IPS DF 6.9 (cell line): ENCODE results near the gene P2RY2.

ENCODE experiments used
- DNase-seq: peaks from one replicate; pipeline ENCODE4 v3.0.0-alpha.2; 2013; ENCODE audit warnings: low read depth, low spot score
- H3K27ac ChIP-seq: one replicate; pipeline ENCODE4 v1.5.1; 2013; ENCODE audit warnings: low read length, control low read depth
- H3K27me3 ChIP-seq: 2 replicates; pipeline ENCODE4 v1.6.1; 2013; ENCODE audit warnings: mild to moderate bottlenecking, low read length; ENCODE audit not compliant: control insufficient read depth, insufficient read depth
- H3K36me3 ChIP-seq: 2 replicates; pipeline ENCODE4 v1.6.1; 2013; ENCODE audit warnings: low read length; ENCODE audit not compliant: control insufficient read depth, insufficient read depth
- H3K4me1 ChIP-seq: 2 replicates; pipeline ENCODE4 v1.6.1; 2013; ENCODE audit warnings: low read length; ENCODE audit not compliant: control insufficient read depth, insufficient read depth
- H3K4me3 ChIP-seq: 2 replicates; pipeline ENCODE4 v1.5.1; 2013; ENCODE audit warnings: mild to moderate bottlenecking, low read length
- H3K9me3 ChIP-seq: 2 replicates; pipeline ENCODE4 v1.6.1; 2013; ENCODE audit warnings: low read length, inconsistent platforms; ENCODE audit not compliant: control insufficient read depth, insufficient read depth
- WGBS: extraction: QIAGEN DNeasy Blood & Tissue Kit; methylation state at CpG from one replicate; pipeline ENCODE4 v1.1.7; 2013; ENCODE audit warnings: mixed read lengths, missing lambda C conversion rate; ENCODE audit not compliant: insufficient read length, insufficient coverage; 5-methylcytosine and 5-hydroxymethylcytosine counted together

The P2RY2 gene

DNA sequence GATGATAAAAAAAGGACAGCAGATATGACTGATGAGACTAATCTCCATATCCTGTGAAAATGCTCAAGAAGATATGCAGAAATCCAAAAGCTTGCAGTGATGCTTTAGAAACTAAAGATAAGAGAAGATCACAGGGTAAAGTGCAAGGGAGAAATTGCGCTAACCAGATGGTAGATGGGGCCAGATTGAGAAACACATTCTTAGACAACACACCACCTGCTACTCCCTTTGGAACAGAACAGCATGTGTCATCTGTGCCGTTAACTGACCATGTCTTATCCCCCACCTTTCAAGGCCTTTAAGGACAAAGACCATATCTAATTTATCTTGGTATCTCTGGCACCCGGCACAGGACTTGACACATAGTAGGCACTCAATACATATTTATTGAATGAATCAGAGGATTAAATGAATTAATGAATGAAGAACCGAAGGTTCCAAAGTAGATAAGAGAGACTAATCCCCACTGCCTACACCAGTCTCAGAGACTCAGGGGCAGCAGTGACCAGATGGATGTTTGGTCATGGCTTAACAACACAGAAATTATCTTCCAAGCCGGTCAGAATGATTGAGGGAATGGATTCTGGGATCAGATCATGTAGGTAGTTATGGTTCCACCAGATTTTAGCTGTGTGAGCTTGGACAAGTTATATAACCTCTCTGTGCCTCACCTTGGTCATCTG is 12.3 kb upstream of the P2RY2 start:
- no peak for DNase-seq
- no peak overlapping the region for H3K27ac ChIP-seq

GRCh38 chr11:73206801-73207200 is 11.3 kb upstream of the P2RY2 start:
- no peaks in the 10 kb centered on the region for H3K27me3 ChIP-seq
- no peaks in the 10 kb centered on the region for H3K36me3 ChIP-seq
- H3K27ac ChIP-seq, result no peak overlapping the region
- WGBS, result no CpG with 5 or more reads among the region's 2 CpGs
- no peak for DNase-seq
- no peaks in the 10 kb centered on the region for H3K4me1 ChIP-seq
- H3K9me3 ChIP-seq, result no peaks in the 10 kb centered on the region
- H3K4me3 ChIP-seq, result no peak overlapping the region

More for the DNA sequence above, 12.3 kb upstream of the P2RY2 start:
- Histone ChIP-seq H3K27me3 (no peaks in the 10 kb centered on the region), H3K4me3 (no peak overlapping the region), H3K36me3 (no peaks in the 10 kb centered on the region), H3K4me1 (peaks cover 4% of the 10 kb centered on the region), H3K9me3 (no peaks in the 10 kb centered on the region)
- WGBS, result no CpG with 5 or more reads among the region's 5 CpGs

DNA sequence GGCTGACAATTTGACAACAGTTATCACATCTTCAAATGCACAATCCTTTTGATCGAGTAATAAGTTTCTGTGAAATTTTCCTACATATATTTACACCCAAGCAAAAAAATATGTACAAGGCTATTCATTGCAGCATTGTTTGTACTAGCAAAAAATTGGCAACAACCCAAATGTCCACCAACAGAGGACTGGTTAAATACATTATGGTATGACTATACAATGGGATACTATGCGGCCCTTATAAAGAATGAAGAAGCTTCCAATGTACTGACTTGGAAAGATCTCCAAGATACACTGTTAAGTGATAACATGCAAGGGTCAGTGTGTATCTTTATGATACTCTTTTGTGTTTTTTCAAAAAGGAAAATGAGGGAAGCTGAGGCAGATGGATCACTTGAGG is 8.2 kb upstream of the P2RY2 start:
- no peaks in the 10 kb centered on the region for H3K27me3 ChIP-seq
- no peak for DNase-seq
- no peak overlapping the region for H3K4me3 ChIP-seq
- no peaks in the 10 kb centered on the region for H3K36me3 ChIP-seq
- WGBS, result no CpG with 5 or more reads among the region's 2 CpGs
- no peak overlapping the region for H3K27ac ChIP-seq
- H3K9me3 ChIP-seq, result no peaks in the 10 kb centered on the region
- no peaks in the 10 kb centered on the region for H3K4me1 ChIP-seq

- Histone ChIP-seq H3K4me1 (no peaks in the 10 kb centered on the region), H3K36me3 (no peaks in the 10 kb centered on the region), H3K27ac (no peak overlapping the region), H3K9me3 (no peaks in the 10 kb centered on the region), H3K27me3 (no peaks in the 10 kb centered on the region), H3K4me3 (no peak overlapping the region)
- 93% methylated on average over 1 of the region's 4 CpGs for WGBS
- DNase-seq, result no peak
Observed at GRCh38 chr11:73210916-73211667, 7.0 kb upstream of the P2RY2 start.

GRCh38 chr11:73213196-73214143 is 4.6 kb upstream of the P2RY2 start:
- Histone ChIP-seq H3K4me3 (no peak overlapping the region), H3K4me1 (no peaks in the 10 kb centered on the region), H3K36me3 (no peaks in the 10 kb centered on the region), H3K27ac (no peak overlapping the region), H3K9me3 (no peaks in the 10 kb centered on the region), H3K27me3 (peaks cover 5% of the 10 kb centered on the region; the same call in 1 of the 2 replicates)
- no peak for DNase-seq
- WGBS, result no CpG with 5 or more reads among the region's 8 CpGs

DNA sequence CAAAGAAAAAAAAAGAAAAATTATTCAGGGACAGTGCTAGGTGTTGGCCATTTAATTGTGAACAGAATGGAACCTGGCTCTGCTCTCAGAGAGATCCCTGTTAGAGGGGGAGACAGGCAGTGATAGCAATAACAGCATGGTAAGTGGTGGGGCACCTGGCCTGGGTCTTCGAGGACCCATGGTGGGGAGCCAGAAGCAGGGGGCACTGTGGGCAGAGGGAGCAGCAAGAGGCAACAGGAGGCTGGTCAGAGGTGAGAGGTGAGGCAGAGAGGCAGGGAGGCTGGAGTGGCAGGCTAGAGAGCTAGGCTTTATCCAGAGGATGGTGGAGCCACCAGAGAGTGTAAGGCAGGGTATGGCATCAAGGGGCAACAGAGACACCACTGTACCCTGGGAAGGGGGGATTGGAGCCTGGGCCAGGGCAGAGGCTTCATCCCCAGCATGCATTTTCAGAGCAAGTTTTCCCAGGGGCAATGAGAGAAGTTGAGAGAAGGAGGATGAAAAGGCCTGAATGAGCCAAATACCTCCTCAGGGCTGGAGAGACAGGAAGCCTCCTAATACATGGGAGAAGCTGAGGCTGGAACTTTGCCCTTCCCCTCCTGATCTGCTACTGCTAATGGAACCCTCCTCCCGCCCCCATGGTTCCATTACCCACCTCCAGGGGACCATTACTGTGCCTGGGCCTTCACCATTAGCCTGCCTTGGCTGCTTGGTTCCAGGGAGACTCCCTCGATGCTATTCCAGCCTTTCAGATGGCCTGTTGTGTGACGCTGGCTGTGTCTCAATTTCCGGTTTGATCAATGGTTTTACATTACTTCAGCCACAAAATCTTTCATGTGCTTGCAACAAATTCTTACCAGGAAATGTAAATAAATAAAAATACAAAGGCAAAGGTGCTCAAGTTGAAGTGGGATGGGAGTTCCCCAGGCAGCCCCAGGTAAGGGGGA is 2.6 kb upstream of the P2RY2 start:
- Histone ChIP-seq H3K27me3 (peaks cover 10% of the 10 kb centered on the region; the same call in 1 of the 2 replicates), H3K4me1 (no peaks in the 10 kb centered on the region), H3K36me3 (no peaks in the 10 kb centered on the region), H3K9me3 (no peaks in the 10 kb centered on the region), H3K27ac (no peak overlapping the region), H3K4me3 (no peak overlapping the region)
- no peak for DNase-seq
- no CpG with 5 or more reads among the region's 5 CpGs for WGBS

DNA sequence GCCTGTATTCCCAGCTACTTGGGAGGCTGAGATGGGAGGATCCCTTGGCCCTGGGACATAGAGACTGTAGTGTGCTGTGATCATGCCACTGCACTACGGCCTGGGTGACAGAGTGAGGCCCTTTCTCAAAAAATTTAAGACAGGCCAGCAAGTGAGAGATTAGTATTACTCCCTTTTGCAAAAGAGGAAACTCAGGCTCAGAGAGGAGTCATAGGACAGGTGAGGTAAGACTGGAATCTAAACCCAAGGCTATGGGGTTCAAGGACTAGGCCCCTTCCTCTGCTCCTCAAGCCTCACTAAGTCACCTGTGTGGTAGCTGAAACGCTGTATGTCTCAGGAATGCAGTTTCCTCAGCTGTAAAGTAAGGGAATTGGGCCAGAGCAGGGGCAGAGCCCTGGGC is 1.6 kb upstream of the P2RY2 start:
- no peaks in the 10 kb centered on the region for H3K9me3 ChIP-seq
- peaks cover 10% of the 10 kb centered on the region; the same call in 1 of the 2 replicates for H3K27me3 ChIP-seq
- no peak for DNase-seq
- H3K4me1 ChIP-seq, result no peaks in the 10 kb centered on the region
- H3K4me3 ChIP-seq, result no peak overlapping the region
- H3K36me3 ChIP-seq, result no peaks in the 10 kb centered on the region
- no CpG with 5 or more reads among the region's 2 CpGs for WGBS
- H3K27ac ChIP-seq, result no peak overlapping the region

- no peaks in the 10 kb centered on the region for H3K9me3 ChIP-seq
- WGBS, result no CpG with 5 or more reads among the region's 15 CpGs
- no peak overlapping the region for H3K27ac ChIP-seq
- no peaks in the 10 kb centered on the region for H3K36me3 ChIP-seq
- H3K4me3 ChIP-seq, result no peak overlapping the region
- peaks cover 10% of the 10 kb centered on the region; the same call in 1 of the 2 replicates for H3K27me3 ChIP-seq
- H3K4me1 ChIP-seq, result no peaks in the 10 kb centered on the region
- no peak for DNase-seq
Observed at GRCh38 chr11:73217131-73217809, 811 bp upstream of the P2RY2 start.

- H3K27me3 ChIP-seq, result peaks cover 10% of the 10 kb centered on the region; the same call in 1 of the 2 replicates
- DNase-seq, result no peak
- no peak overlapping the region for H3K27ac ChIP-seq
- no peaks in the 10 kb centered on the region for H3K36me3 ChIP-seq
- H3K9me3 ChIP-seq, result no peaks in the 10 kb centered on the region
- H3K4me1 ChIP-seq, result no peaks in the 10 kb centered on the region
- WGBS, result no CpG with 5 or more reads among the region's 14 CpGs
- peak overlapping the region; percentile 38; the same call in 1 of the 2 replicates for H3K4me3 ChIP-seq
Observed at GRCh38 chr11:73217810-73218105, 323 bp upstream of the P2RY2 start.
